Measurements from ENCODE around the gene SLIT3.

DNA sequence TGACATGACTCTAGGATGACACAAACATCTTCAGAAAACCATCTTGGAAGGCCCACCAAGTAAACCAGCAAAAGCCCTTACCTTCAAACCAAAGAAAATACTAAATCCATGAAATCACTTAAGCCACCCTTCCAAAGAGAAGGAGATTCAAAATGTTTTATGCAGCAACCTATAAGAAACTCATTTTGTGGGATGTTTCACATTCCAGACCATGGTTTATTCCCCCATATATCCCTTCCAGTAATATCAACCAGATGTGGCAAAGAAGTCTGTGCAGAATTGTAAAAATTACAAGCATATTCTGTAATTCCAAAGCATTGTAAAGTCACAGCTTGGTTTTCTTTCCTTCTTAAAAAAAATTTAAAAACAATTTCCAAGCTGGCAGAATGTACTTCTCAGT is 117.4 kb downstream of the SLIT3 start:
- TF ChIP-seq, protein P1, sequence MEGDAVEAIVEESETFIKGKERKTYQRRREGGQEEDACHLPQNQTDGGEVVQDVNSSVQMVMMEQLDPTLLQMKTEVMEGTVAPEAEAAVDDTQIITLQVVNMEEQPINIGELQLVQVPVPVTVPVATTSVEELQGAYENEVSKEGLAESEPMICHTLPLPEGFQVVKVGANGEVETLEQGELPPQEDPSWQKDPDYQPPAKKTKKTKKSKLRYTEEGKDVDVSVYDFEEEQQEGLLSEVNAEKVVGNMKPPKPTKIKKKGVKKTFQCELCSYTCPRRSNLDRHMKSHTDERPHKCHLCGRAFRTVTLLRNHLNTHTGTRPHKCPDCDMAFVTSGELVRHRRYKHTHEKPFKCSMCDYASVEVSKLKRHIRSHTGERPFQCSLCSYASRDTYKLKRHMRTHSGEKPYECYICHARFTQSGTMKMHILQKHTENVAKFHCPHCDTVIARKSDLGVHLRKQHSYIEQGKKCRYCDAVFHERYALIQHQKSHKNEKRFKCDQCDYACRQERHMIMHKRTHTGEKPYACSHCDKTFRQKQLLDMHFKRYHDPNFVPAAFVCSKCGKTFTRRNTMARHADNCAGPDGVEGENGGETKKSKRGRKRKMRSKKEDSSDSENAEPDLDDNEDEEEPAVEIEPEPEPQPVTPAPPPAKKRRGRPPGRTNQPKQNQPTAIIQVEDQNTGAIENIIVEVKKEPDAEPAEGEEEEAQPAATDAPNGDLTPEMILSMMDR (IDR thresholded peaks at IDR 0.05; ENCODE audit: insufficient read depth, low read length): no peak
- TF ChIP-seq GABPA (IDR thresholded peaks at IDR 0.05; ENCODE audit: low read depth): no peak
- TF ChIP-seq POLR2AphosphoS5 (IDR thresholded peaks at IDR 0.05; ENCODE audit: low read depth): no peak
- TF ChIP-seq, protein P2, sequence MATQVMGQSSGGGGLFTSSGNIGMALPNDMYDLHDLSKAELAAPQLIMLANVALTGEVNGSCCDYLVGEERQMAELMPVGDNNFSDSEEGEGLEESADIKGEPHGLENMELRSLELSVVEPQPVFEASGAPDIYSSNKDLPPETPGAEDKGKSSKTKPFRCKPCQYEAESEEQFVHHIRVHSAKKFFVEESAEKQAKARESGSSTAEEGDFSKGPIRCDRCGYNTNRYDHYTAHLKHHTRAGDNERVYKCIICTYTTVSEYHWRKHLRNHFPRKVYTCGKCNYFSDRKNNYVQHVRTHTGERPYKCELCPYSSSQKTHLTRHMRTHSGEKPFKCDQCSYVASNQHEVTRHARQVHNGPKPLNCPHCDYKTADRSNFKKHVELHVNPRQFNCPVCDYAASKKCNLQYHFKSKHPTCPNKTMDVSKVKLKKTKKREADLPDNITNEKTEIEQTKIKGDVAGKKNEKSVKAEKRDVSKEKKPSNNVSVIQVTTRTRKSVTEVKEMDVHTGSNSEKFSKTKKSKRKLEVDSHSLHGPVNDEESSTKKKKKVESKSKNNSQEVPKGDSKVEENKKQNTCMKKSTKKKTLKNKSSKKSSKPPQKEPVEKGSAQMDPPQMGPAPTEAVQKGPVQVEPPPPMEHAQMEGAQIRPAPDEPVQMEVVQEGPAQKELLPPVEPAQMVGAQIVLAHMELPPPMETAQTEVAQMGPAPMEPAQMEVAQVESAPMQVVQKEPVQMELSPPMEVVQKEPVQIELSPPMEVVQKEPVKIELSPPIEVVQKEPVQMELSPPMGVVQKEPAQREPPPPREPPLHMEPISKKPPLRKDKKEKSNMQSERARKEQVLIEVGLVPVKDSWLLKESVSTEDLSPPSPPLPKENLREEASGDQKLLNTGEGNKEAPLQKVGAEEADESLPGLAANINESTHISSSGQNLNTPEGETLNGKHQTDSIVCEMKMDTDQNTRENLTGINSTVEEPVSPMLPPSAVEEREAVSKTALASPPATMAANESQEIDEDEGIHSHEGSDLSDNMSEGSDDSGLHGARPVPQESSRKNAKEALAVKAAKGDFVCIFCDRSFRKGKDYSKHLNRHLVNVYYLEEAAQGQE (IDR thresholded peaks at IDR 0.05; ENCODE audit: insufficient replicate concordance, low read depth): no peak
- TF ChIP-seq SPI1 (IDR thresholded peaks at IDR 0.05; ENCODE audit: borderline replicate concordance, low read depth): no peak
